Sigmoid colon (tissue), 4 donors: ENCODE data around the gene SLC45A1.

Source experiments
- POLR2AphosphoS5 ChIP-seq, 4 donors: sonication (generic); formaldehyde crosslinking; IDR thresholded peaks; one replicate each; pipeline ENCODE4 v1.6.1; 2017; ENCODE audit warnings: antibody characterized with exemption in 4 of 4
- TF ChIP-seq, protein P1 (sequence below), 4 experiments: fragments of 450-650 bp in 3 of 4; fragments of 200-600 bp in 1 of 4; IDR thresholded peaks; one replicate each; pipeline ENCODE4 v1.5.1; 2016 to 2019; ENCODE audit warnings: antibody characterized with exemption in 4 of 4, mild to moderate bottlenecking in 3 of 4, moderate library complexity in 2 of 4

GRCh38 chr1:8307628-8308027, 10.3 kb upstream of the SLC45A1 start:
- no peak for TF ChIP-seq POLR2AphosphoS5 (IDR thresholded peaks at IDR 0.05)
- TF ChIP-seq, protein P1, sequence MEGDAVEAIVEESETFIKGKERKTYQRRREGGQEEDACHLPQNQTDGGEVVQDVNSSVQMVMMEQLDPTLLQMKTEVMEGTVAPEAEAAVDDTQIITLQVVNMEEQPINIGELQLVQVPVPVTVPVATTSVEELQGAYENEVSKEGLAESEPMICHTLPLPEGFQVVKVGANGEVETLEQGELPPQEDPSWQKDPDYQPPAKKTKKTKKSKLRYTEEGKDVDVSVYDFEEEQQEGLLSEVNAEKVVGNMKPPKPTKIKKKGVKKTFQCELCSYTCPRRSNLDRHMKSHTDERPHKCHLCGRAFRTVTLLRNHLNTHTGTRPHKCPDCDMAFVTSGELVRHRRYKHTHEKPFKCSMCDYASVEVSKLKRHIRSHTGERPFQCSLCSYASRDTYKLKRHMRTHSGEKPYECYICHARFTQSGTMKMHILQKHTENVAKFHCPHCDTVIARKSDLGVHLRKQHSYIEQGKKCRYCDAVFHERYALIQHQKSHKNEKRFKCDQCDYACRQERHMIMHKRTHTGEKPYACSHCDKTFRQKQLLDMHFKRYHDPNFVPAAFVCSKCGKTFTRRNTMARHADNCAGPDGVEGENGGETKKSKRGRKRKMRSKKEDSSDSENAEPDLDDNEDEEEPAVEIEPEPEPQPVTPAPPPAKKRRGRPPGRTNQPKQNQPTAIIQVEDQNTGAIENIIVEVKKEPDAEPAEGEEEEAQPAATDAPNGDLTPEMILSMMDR (IDR thresholded peaks at IDR 0.05): no peak
